Spleen (tissue), 11 donors: ENCODE results near the gene RWDD2A. TPM values are rescaled to one million over a fixed set of nuclear protein-coding genes. Genes with fewer than 3 reads are reported as not detected.

Experiments used
- DNase-seq: peaks from one replicate; pipeline ENCODE4 v3.0.0-alpha.2; 2020
- H3K27ac ChIP-seq, 8 donors: fragments of 200-600 bp; sonication (generic) in 7 of 8; 1 replicate in 4 of 8; 2 replicates in 4 of 8; pipeline versions ENCODE4 v1.5.0 to v1.8.0; 2016 to 2021; ENCODE audit warnings: inconsistent platforms in 4 of 8, mild to moderate bottlenecking in 4 of 8, moderate library complexity in 1 of 8
- H3K27me3 ChIP-seq, 7 donors: fragments of 200-600 bp; sonication (generic) in 6 of 7; replicated peaks in 1 of 7; 1 replicate in 4 of 7; 2 replicates in 3 of 7; pipeline versions ENCODE4 v1.5.0 to v1.8.0; 2016 to 2021; ENCODE audit warnings: inconsistent platforms in 3 of 7, mild to moderate bottlenecking in 1 of 7
- H3K36me3 ChIP-seq, 6 donors: fragments of 200-600 bp; sonication (generic) in 5 of 6; 1 replicate in 4 of 6; 2 replicates in 2 of 6; pipeline versions ENCODE4 v1.5.0 to v1.8.0; 2016 to 2021; ENCODE audit warnings: inconsistent platforms in 2 of 6
- H3K4me1 ChIP-seq, 6 donors: fragments of 200-600 bp; sonication (generic) in 5 of 6; 1 replicate in 3 of 6; 2 replicates in 3 of 6; pipeline versions ENCODE4 v1.5.0 to v1.8.0; 2016 to 2021; ENCODE audit warnings: inconsistent platforms in 3 of 6
- H3K4me3 ChIP-seq, 8 donors: fragments of 200-600 bp; sonication (generic) in 7 of 8; 1 replicate in 4 of 8; 2 replicates in 4 of 8; pipeline versions ENCODE4 v1.5.0 to v1.8.0; 2016 to 2021; ENCODE audit warnings: inconsistent platforms in 4 of 8, mild to moderate bottlenecking in 4 of 8, moderate library complexity in 2 of 8
- H3K9me3 ChIP-seq, 8 donors: fragments of 200-600 bp; sonication (generic) in 7 of 8; 1 replicate in 4 of 8; 2 replicates in 4 of 8; pipeline versions ENCODE4 v1.5.0 to v1.8.0; 2016 to 2021; ENCODE audit warnings: inconsistent platforms in 4 of 8
- CTCF ChIP-seq, 11 experiments: fragments of 200-600 bp in 7 of 11; fragments of 450-650 bp in 4 of 11; sonication (generic) in 4 of 11; IDR thresholded peaks in 8 of 11; conservative IDR thresholded peaks in 3 of 11; 1 replicate in 7 of 11; 2 replicates in 4 of 11; pipeline versions ENCODE4 v1.4.0 to v1.8.0; 2016 to 2021; ENCODE audit warnings: antibody characterized with exemption in 11 of 11, inconsistent platforms in 4 of 11, mild to moderate bottlenecking in 1 of 11
- POLR2A ChIP-seq, 3 donors: fragments of 450-650 bp; IDR thresholded peaks; one replicate each; pipeline ENCODE4 v1.5.1; 2017; ENCODE audit warnings: antibody characterized with exemption in 3 of 3, mild to moderate bottlenecking in 1 of 3
- POLR2AphosphoS5 ChIP-seq, 3 donors: sonication (generic); formaldehyde crosslinking; IDR thresholded peaks; one replicate each; pipeline ENCODE4 v1.5.1; 2017; ENCODE audit warnings: antibody characterized with exemption in 3 of 3
- WGBS, 5 donors: extraction: QIAGEN DNeasy Blood & Tissue Kit in 3 of 5; methylation state at CpG; one replicate each; pipeline versions ENCODE4 v1.1.5 to v1.1.7; 2013 to 2018; 5-methylcytosine and 5-hydroxymethylcytosine counted together
- intact Hi-C: fragments of 100-400 bp; cut with DNase I; formaldehyde crosslinking; loops from one replicate; pipeline ENCODE4 v1.15.0; 2023; ENCODE audit warnings: low total_unique reads
- polyA plus RNA-seq, 3 donors: library from polyadenylated mRNA; stranded (reverse); fragments of 200-250 nt; gene quantifications; one replicate each; pipeline ENCODE4 v1.2.1, GENCODE V29; 2013
- total RNA-seq, 7 donors: library from RNA; depleted of rRNA in 3 of 7; stranded (reverse); fragments of >200 nt in 3 of 7; fragmentation: NEBNext Ultra II Directional in 4 of 7; extraction: Animal tissue kit (Norgen Biotek cat#: 25700) in 4 of 7; gene quantifications; one replicate each; pipeline versions ENCODE4 v1.1.0 to v1.2.1, GENCODE V29; 2016 to 2021
- donor health status: healthy with polysubstance abuse.
- donor health status: DM: no; HTN: no; CAD: no; lungs with moderate emphysema.
- donor health status: DM: no; HTN: no; CAD: no.
- donor health status: Bipolar disorder and iron deficiency.
- donor health status: healthy.
- donor health status: DM: no; HTN: no; CAD: no.
- donor health status: DM: yes; HTN: yes; CAD: no.

Gene RWDD2A
- total and polyA plus RNA-seq, 10 donors: 1.9 to 4.2 (median 2.7) TPM

- TF ChIP-seq CTCF (IDR thresholded peaks at IDR 0.05 in 8 of 11, conservative IDR thresholded peaks at IDR 0.05 in 3 of 11) (no peak), POLR2AphosphoS5 (IDR thresholded peaks at IDR 0.05) (no peak), POLR2A (IDR thresholded peaks at IDR 0.05) (no peak)
- Histone ChIP-seq H3K4me3 (no peak overlapping the region), H3K9me3 (no peaks in the 10 kb centered on the region), H3K27ac (no peak overlapping the region), H3K4me1 (no peaks in the 10 kb centered on the region), H3K36me3 (peaks cover 5 to 100% (median 94%) of the 10 kb centered on the region in 6 donors), H3K27me3 (no peaks in the 10 kb centered on the region)
- WGBS, 5 donors: 84 to 100% (median 91%) methylated on average over 1 of the region's 1 CpG
- no peak for DNase-seq
- intact Hi-C loops: no loop called here
Measured at GRCh38 chr6:83168556-83168955, 24.6 kb upstream of the RWDD2A start.

GRCh38 chr6:83169106-83169505 is 24.1 kb upstream of the RWDD2A start:
- Histone ChIP-seq H3K9me3 (no peaks in the 10 kb centered on the region), H3K4me1 (no peaks in the 10 kb centered on the region), H3K27me3 (no peaks in the 10 kb centered on the region), H3K4me3 (no peak overlapping the region), H3K27ac (no peak overlapping the region), H3K36me3 (peaks cover 5 to 100% (median 95%) of the 10 kb centered on the region in 6 donors)
- no peak for DNase-seq
- TF ChIP-seq POLR2AphosphoS5 (IDR thresholded peaks at IDR 0.05) (no peak), CTCF (IDR thresholded peaks at IDR 0.05 in 8 of 11, conservative IDR thresholded peaks at IDR 0.05 in 3 of 11) (no peak), POLR2A (IDR thresholded peaks at IDR 0.05) (no peak)
- intact Hi-C loops: no loop called here

- 74 to 95% (median 84%) methylated on average over 1 of the region's 1 CpG for WGBS, 5 donors
- Histone ChIP-seq H3K36me3 (peaks cover 5 to 100% (median 95%) of the 10 kb centered on the region in 6 donors), H3K4me1 (no peaks in the 10 kb centered on the region), H3K27ac (no peak overlapping the region), H3K27me3 (no peaks in the 10 kb centered on the region), H3K9me3 (no peaks in the 10 kb centered on the region), H3K4me3 (no peak overlapping the region)
- intact Hi-C loops: no loop called here
- no peak for TF ChIP-seq POLR2A (IDR thresholded peaks at IDR 0.05)
- peak in 1 of 3 donors; percentile 14 for TF ChIP-seq POLR2AphosphoS5 (IDR thresholded peaks at IDR 0.05)
- no peak for TF ChIP-seq CTCF (IDR thresholded peaks at IDR 0.05 in 8 of 11, conservative IDR thresholded peaks at IDR 0.05 in 3 of 11)
- no peak for DNase-seq
Measured at GRCh38 chr6:83169511-83169910, 23.6 kb upstream of the RWDD2A start.

- peaks cover 3 to 100% (median 62%) of the 10 kb centered on the region in 6 donors for H3K36me3 ChIP-seq
- H3K27me3 ChIP-seq: no peaks in the 10 kb centered on the region
- H3K4me3 ChIP-seq: no peak overlapping the region
- WGBS, 5 donors: 82 to 95% (median 87%) methylated on average over 4 of the region's 4 CpGs
- H3K27ac ChIP-seq: no peak overlapping the region
- no peaks in the 10 kb centered on the region for H3K9me3 ChIP-seq
- TF ChIP-seq POLR2A (IDR thresholded peaks at IDR 0.05): no peak
- TF ChIP-seq CTCF (IDR thresholded peaks at IDR 0.05 in 8 of 11, conservative IDR thresholded peaks at IDR 0.05 in 3 of 11): no peak
- TF ChIP-seq POLR2AphosphoS5 (IDR thresholded peaks at IDR 0.05): no peak
- intact Hi-C loops: no loop called here
- no peaks in the 10 kb centered on the region for H3K4me1 ChIP-seq
- DNase-seq: no peak
Measured at GRCh38 chr6:83176246-83176645, 16.9 kb upstream of the RWDD2A start.
